ENCODE data around the gene SPRR3. TPM values are rescaled to one million over a fixed set of nuclear protein-coding genes. Genes with fewer than 3 reads are reported as not detected.

SPRR3 gene
- total RNA-seq, 1 experiment from 2014 or later: not detected

DNA sequence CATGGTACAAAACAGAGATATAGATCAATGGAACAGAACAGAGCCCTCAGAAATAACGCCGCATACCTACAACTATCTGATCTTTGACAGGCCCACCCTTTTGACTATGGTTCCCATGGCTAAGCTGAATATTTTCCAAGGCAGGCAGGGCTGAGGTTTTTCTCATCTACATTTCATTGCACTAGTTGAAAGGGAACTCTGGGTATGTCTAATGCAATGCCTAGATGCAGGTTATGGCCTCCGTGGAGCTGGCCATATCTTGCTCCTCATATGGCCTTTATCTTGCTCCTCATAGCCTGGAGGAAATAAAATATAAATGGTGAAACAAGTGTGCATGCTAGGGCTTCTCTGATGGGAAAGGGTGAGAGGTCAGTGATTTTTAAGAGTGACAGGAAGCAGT is 44.0 kb upstream of the SPRR3 start:
- POLR2A ChIA-PET (ENCODE audit: low non-redundant PET): no interaction called here
- intact Hi-C loops (cut with micrococcal nuclease; ENCODE audit: unreplicated experiment): no loop called here
- Histone ChIP-seq H3K36me3 (ENCODE audit: insufficient read depth, low read length, poor library complexity, severe bottlenecking) (no peaks in the 10 kb centered on the region), H3K27me3 (replicated peaks; ENCODE audit: insufficient read depth, low read depth, low read length, poor library complexity) (no peaks in the 10 kb centered on the region), H3K4me3 (ENCODE audit: low read depth, low read length, poor library complexity, severe bottlenecking) (no peak overlapping the region), H3K4me1 (ENCODE audit: insufficient read depth, low read length, poor library complexity, severe bottlenecking) (no peaks in the 10 kb centered on the region), H3K27ac (ENCODE audit: low read depth, low read length, poor library complexity, severe bottlenecking) (no peak overlapping the region), H3K9me3 (ENCODE audit: low read depth, low read length, poor library complexity, severe bottlenecking) (no peaks in the 10 kb centered on the region)
- DNase-seq (ENCODE audit: low spot score): no peak
- CTCF ChIA-PET: no interaction called here
- BruUV-seq (replicated peaks): no TSS peak
- TF ChIP-seq EZH2 (IDR thresholded peaks at IDR 0.05; ENCODE audit: borderline replicate concordance, low read depth, low read length, poor library complexity, severe bottlenecking): no peak
- TF ChIP-seq, protein P1, sequence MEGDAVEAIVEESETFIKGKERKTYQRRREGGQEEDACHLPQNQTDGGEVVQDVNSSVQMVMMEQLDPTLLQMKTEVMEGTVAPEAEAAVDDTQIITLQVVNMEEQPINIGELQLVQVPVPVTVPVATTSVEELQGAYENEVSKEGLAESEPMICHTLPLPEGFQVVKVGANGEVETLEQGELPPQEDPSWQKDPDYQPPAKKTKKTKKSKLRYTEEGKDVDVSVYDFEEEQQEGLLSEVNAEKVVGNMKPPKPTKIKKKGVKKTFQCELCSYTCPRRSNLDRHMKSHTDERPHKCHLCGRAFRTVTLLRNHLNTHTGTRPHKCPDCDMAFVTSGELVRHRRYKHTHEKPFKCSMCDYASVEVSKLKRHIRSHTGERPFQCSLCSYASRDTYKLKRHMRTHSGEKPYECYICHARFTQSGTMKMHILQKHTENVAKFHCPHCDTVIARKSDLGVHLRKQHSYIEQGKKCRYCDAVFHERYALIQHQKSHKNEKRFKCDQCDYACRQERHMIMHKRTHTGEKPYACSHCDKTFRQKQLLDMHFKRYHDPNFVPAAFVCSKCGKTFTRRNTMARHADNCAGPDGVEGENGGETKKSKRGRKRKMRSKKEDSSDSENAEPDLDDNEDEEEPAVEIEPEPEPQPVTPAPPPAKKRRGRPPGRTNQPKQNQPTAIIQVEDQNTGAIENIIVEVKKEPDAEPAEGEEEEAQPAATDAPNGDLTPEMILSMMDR (conservative IDR thresholded peaks at IDR 0.05; ENCODE audit: low read depth, low read length): no peak

- no peak overlapping the region for H3K4me3 ChIP-seq (ENCODE audit: low read depth, low read length, poor library complexity, severe bottlenecking)
- H3K4me1 ChIP-seq (ENCODE audit: insufficient read depth, low read length, poor library complexity, severe bottlenecking): no peaks in the 10 kb centered on the region
- H3K27ac ChIP-seq (ENCODE audit: low read depth, low read length, poor library complexity, severe bottlenecking): no peak overlapping the region
- CTCF ChIA-PET: no interaction called here
- H3K27me3 ChIP-seq (replicated peaks; ENCODE audit: insufficient read depth, low read depth, low read length, poor library complexity): no peaks in the 10 kb centered on the region
- TF ChIP-seq EZH2 (IDR thresholded peaks at IDR 0.05; ENCODE audit: borderline replicate concordance, low read depth, low read length, poor library complexity, severe bottlenecking): no peak
- TF ChIP-seq, protein P1 (conservative IDR thresholded peaks at IDR 0.05; ENCODE audit: low read depth, low read length): no peak
- no peak for DNase-seq (ENCODE audit: low spot score)
- intact Hi-C loops (cut with micrococcal nuclease; ENCODE audit: unreplicated experiment): no loop called here
- no peaks in the 10 kb centered on the region for H3K36me3 ChIP-seq (ENCODE audit: insufficient read depth, low read length, poor library complexity, severe bottlenecking)
- H3K9me3 ChIP-seq (ENCODE audit: low read depth, low read length, poor library complexity, severe bottlenecking): no peaks in the 10 kb centered on the region
- POLR2A ChIA-PET (ENCODE audit: low non-redundant PET): no interaction called here
- no TSS peak for BruUV-seq (replicated peaks)
Observed at GRCh38 chr1:152959273-152959672, 42.3 kb upstream of the SPRR3 start.

- no peak for DNase-seq (ENCODE audit: low spot score)
- intact Hi-C loops (cut with micrococcal nuclease; ENCODE audit: unreplicated experiment): no loop called here
- POLR2A ChIA-PET (ENCODE audit: low non-redundant PET): no interaction called here
- Histone ChIP-seq H3K4me1 (ENCODE audit: insufficient read depth, low read length, poor library complexity, severe bottlenecking) (no peaks in the 10 kb centered on the region), H3K27ac (ENCODE audit: low read depth, low read length, poor library complexity, severe bottlenecking) (no peak overlapping the region), H3K9me3 (ENCODE audit: low read depth, low read length, poor library complexity, severe bottlenecking) (no peaks in the 10 kb centered on the region), H3K4me3 (ENCODE audit: low read depth, low read length, poor library complexity, severe bottlenecking) (no peak overlapping the region), H3K27me3 (replicated peaks; ENCODE audit: insufficient read depth, low read depth, low read length, poor library complexity) (peaks cover under 1% of the 10 kb centered on the region), H3K36me3 (ENCODE audit: insufficient read depth, low read length, poor library complexity, severe bottlenecking) (no peaks in the 10 kb centered on the region)
- BruUV-seq (replicated peaks): no TSS peak
- TF ChIP-seq EZH2 (IDR thresholded peaks at IDR 0.05; ENCODE audit: borderline replicate concordance, low read depth, low read length, poor library complexity, severe bottlenecking): no peak
- TF ChIP-seq, protein P1 (conservative IDR thresholded peaks at IDR 0.05; ENCODE audit: low read depth, low read length): no peak
- CTCF ChIA-PET: no interaction called here
Observed at GRCh38 chr1:152959801-152960451, 41.6 kb upstream of the SPRR3 start.
